Stomach (tissue), 4 donors: Measurements from ENCODE around the gene BRD7.

Experiments
- POLR2A ChIP-seq, 4 donors: fragments of 450-650 bp; IDR thresholded peaks; one replicate each; pipeline ENCODE4 v1.6.1; 2016; ENCODE audit warnings: antibody characterized with exemption in 4 of 4, control low read depth in 2 of 4, mild to moderate bottlenecking in 1 of 4, moderate library complexity in 1 of 4
- POLR2AphosphoS5 ChIP-seq, 3 donors: sonication (generic); formaldehyde crosslinking; IDR thresholded peaks; one replicate each; pipeline ENCODE4 v1.6.1; 2016; ENCODE audit warnings: antibody characterized with exemption in 3 of 3

GRCh38 chr16:50393858-50394802, 25.3 kb upstream of the BRD7 start:
- TF ChIP-seq POLR2AphosphoS5 (IDR thresholded peaks at IDR 0.05) = no peak
- TF ChIP-seq POLR2A (IDR thresholded peaks at IDR 0.05) = no peak
